A375 (cell line): ENCODE results near the gene FAM210A. TPM values are rescaled to one million over a fixed set of nuclear protein-coding genes. Genes with fewer than 3 reads are reported as not detected.

Experiments
- small RNA-seq: library from RNA; depleted of rRNA; stranded (forward); fragments of <200 nt; gene quantifications from one replicate; pipeline ENCODE3, GENCODE V24; 2014
- total RNA-seq: library from RNA; depleted of rRNA; stranded (reverse); fragments of >200 nt; shearing (Covaris generic); gene quantifications from 2 replicates; pipeline ENCODE4 v1.2.3, GENCODE V29; 2014; rRNA removed

FAM210A gene, protein sequence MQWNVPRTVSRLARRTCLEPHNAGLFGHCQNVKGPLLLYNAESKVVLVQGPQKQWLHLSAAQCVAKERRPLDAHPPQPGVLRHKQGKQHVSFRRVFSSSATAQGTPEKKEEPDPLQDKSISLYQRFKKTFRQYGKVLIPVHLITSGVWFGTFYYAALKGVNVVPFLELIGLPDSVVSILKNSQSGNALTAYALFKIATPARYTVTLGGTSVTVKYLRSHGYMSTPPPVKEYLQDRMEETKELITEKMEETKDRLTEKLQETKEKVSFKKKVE
- total RNA-seq, result 20.3 and 30.1 TPM in 2 replicates

DNA sequence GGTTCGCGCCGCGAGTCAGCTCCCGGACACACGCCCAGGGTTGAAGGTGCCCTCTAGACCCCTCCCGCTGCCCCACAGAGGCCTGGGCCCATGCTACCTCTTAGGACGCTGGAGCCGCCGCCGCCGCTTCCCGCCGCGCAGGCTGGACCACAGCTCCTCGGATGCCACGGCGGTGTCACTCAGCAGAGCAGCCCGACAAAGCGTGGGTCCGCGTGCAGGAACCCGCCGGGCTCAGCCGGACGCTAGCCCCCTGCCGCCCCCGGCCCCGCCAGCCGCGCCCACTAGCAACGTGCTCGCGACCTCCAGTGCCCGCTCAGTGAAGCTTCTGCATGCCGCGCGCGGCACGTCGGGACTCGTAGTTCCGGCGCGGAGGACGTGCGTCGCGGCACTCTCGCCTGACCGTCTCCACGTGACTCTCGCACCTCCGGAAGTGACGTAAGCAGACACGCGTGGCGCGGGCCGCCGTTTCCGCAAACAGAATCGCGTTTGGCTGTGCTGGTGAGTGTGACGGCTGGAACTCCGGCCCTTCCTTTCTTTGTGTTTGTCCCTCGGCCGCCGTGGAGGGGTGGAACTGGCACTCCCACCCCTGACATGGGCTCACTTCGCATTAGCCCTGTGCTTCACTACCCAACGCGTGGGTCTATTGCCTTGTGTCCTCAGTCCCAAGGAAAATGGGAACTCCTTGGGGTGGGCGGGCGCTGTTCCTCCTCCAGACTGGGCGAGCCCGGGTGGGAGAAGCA is at the start of gene FAM210A, which contains the start of gene RNMT:
Gene FAM210A, minus strand, starts transcription at position 327 of the 740 bp plus-strand sequence. CDS start 44,481 bp downstream, outside the sequence.
Gene RNMT, plus strand, starts transcription at position 442 of the 740 bp plus-strand sequence. CDS start 4,845 bp downstream, outside the sequence.

Small RNAs within 50 kb of the gene (small RNA-seq; reads per million reads assigned to genes)
- gene AP001525.1 (not detected), gene RN7SL362P (not detected)

Other genes with a start within 250 kb of the FAM210A start
- gene RNMT, start 115 bp upstream of the FAM210A start, total RNA-seq, result 25.2 and 27.9 TPM in 2 replicates
- gene MC5R, start 97.6 kb upstream of the FAM210A start, total RNA-seq, result 0.15 and 0.32 TPM in 2 replicates
- gene MC2R, start 189.0 kb upstream of the FAM210A start, total RNA-seq, result not detected in 2 replicates